GM04504 (cell line): ENCODE measurements around the gene TLK2.
A peak's percentile ranks its signal among the peaks of the same experiment; 100 is the strongest.

Source experiments
- DNase-seq: peaks from one replicate; pipeline ENCODE4 v3.0.0-alpha.2; 2012; ENCODE audit warnings: low read depth

TLK2 gene

GRCh38 chr17:62628831-62629555, 150.4 kb downstream of the TLK2 start:
- no peak for DNase-seq

GRCh38 chr17:62629556-62630364, 151.1 kb downstream of the TLK2 start:
- DNase-seq = no peak

- no peak for DNase-seq
Measured at GRCh38 chr17:62630365-62631085, 151.9 kb downstream of the TLK2 start.

- no peak for DNase-seq
Measured at GRCh38 chr17:62631086-62631935, 152.7 kb downstream of the TLK2 start.

GRCh38 chr17:62631936-62632924, 153.6 kb downstream of the TLK2 start:
- no peak for DNase-seq

GRCh38 chr17:62637809-62638208, 159.2 kb downstream of the TLK2 start:
- no peak for DNase-seq

GRCh38 chr17:62641153-62641552, 162.5 kb downstream of the TLK2 start:
- no peak for DNase-seq

GRCh38 chr17:62641951-62642350, 163.3 kb downstream of the TLK2 start:
- no peak for DNase-seq

- DNase-seq = no peak
Measured at GRCh38 chr17:62643496-62643895, 164.9 kb downstream of the TLK2 start.

- DNase-seq = no peak
Measured at GRCh38 chr17:62644487-62645173, 166.0 kb downstream of the TLK2 start.

- DNase-seq = no peak
Measured at GRCh38 chr17:62648251-62648955, 169.8 kb downstream of the TLK2 start.

GRCh38 chr17:62648956-62649294, 170.3 kb downstream of the TLK2 start:
- no peak for DNase-seq

- no peak for DNase-seq
Measured at GRCh38 chr17:62649570-62649969, 170.9 kb downstream of the TLK2 start.

GRCh38 chr17:62650587-62650986, 172.0 kb downstream of the TLK2 start:
- DNase-seq = no peak

- DNase-seq = peak; percentile 57
Measured at GRCh38 chr17:62652251-62653001, 173.8 kb downstream of the TLK2 start.

- DNase-seq = peak; percentile 34
Measured at GRCh38 chr17:62653002-62653825, 174.6 kb downstream of the TLK2 start.

- peak; percentile 78 for DNase-seq
Measured at GRCh38 chr17:62653826-62654761, 175.5 kb downstream of the TLK2 start.
